C1 segment of cervical spinal cord (tissue), 14 donors: ENCODE data around the gene PLA2G4D.
A peak's percentile ranks its signal among the peaks of the same experiment; 100 is the strongest.

Source experiments
- DNase-seq, 14 donors: peaks; one replicate each; lab custom pipeline; 2025; lab: John Stamatoyannopoulos, UW

PLA2G4D gene

DNA sequence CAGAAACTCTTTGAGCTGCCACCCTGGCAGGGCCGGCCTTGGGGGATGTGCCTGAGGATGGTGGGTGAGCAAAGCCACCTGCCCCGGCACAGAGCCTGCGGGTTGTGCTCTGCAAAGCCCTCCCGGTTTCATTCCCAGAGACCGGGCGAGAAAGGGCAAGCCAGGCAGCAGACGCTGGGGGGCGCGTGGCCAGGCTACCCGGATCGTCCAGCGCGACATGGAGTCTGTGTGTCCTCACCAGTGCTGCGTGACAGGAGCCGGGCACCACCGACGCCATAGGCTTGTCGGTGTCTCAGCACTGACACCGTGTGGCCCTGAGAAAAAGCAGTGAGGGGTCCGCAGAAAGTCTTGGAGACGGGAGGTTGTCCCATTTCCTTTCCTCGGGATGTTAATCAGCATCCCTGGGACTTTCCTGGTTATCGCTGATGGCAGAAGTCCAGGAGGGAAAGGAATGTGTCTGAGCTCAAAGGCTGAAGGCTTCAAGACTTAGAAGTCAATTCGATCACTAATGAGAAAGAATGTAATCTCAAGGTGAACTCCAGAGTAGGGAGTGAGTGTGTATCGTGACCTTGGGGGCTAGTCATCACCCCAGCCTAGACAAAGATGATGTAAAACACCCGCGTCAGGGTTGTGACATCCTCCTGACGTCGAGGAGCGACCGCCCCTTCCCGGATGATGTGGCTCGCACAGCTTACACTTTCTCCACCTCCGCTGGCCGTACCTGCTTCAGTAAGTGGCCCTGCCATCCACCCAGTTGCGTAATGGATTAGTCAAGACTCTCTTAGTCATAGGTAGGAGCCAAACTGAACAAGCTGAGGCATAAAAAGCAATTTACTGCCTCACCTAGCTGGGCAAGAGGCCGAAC is 37.2 kb downstream of the PLA2G4D start:
- peak in 11 of 14 donors; percentile 12 to 62 (median 31) for DNase-seq

DNA sequence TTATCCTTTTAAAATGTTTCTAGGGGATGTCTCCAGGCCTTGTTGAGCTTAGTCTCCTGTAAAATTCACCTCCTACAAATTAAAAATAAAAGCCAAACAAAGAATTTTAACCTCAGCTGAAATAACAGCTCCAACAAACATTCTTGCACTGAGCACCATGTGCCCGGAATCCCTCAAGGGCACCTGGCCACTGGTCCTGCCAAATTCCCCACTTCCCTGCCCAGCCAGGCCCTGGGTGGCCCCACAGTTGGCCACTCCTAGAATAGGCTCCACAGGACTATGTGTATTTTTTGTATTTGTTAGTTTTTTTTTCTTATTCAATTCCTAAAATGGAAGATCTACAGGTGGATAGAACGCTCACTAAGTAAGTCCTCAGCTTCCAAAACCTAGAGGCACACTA is 40.4 kb downstream of the PLA2G4D start:
- DNase-seq: no peak

DNA sequence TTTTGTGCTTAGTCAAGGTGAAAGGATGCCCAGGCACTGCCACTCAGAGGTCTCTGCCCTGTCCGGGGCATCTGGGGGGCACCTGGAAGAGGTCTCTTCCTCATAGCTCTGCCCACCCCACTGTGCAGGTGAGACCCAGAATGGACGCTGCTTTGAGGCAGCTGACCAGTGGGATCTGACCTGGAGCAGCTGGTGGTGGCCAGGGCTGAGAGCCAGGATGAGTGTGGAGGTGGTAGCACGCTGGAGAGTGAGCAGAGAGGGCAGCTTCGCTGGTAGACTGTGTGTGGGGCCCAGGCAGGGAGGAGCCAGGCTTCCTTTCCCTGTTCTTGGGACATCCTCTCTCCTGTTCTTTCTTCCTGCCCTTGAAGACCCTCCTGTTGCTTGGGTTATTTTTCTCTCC is 41.4 kb downstream of the PLA2G4D start:
- DNase-seq: no peak

DNA sequence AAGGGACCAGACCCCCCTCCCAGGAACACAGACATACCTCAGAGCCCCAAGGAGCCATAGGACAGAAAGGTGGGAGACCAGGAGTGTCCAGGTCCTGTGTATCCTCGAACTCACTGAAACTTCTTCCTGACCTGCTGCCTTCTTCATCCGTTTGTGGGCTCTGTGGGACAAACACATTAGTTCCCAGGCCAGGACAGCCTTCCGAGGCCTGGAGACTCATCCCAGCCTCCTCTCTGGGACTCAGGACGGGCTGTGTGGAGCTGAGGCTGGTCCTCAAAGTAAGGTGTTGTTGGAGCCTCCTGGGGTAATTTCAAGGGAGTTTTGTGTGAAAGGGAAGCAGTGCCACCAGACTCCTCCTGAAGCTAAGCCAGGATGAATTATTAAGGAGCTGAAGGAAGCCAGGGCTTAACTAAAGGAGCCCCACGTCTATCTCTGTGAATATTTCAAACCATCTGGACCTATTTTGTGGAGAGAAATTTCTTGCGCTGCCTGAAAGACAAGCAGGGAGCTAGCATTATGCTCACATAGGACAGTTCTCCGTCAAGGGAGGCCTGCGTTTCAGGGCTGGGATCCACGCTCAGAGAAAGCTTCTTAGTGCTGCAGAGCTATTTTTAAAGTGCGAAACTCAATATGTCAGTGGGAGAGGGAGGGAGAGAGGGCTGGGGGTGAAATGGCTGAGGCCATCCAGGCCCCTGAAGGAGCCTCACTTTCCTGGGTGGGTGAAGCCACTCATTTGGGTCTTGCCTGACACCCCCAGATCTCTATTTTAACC is 43.7 kb downstream of the PLA2G4D start:
- no peak for DNase-seq

DNA sequence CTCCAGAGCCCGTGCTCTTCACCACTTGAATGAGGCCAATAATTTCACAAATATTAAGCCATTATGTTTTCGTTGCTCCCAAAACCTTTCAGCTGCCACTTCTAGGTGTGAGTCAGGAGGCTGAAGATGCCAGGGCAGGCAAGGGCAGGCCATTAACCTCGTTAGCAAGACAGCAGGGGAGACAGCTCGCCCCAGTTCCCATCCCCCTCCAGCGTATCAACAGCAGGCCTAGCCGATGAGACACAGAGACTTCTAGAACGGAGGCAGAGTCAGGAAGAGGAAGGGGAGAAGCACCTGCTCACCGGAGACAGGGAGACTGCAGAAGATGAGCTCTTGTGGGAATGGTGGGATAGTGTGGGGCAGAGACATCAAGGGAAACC is 45.6 kb downstream of the PLA2G4D start:
- DNase-seq: no peak

DNA sequence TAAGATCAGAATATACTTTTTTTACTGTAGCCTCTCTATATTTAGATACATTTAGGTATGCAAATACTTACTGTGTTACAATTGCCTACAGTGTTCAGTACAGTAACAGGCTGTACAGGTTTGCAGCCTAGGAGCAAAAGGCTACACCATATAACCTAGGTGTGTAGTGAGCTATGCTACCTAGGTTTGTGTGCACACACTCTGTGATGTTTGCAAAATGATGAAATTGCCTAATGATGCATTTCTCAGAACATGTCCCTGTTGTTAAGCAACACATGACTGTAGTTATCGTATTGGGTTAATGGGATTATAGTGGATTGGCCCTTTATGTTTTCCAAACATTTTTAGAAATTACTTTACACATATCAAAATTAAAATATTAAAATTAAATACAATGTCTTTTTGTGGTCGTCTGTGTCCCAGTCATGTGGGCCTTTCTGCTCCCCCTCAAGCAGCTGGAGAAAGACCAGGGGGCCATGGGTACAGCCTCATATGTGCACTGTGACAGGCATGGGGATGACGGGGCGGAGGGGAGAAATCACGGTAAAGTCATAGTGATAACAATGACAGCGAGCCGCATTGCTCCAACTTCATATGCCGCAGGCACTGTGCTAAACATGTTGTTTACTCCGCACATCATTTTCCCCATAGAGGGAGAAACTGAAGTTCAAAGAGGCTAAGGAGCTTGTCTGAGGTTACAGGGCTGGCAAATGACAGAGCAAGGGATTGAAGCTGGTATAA is 46.1 kb downstream of the PLA2G4D start:
- DNase-seq: no peak

DNA sequence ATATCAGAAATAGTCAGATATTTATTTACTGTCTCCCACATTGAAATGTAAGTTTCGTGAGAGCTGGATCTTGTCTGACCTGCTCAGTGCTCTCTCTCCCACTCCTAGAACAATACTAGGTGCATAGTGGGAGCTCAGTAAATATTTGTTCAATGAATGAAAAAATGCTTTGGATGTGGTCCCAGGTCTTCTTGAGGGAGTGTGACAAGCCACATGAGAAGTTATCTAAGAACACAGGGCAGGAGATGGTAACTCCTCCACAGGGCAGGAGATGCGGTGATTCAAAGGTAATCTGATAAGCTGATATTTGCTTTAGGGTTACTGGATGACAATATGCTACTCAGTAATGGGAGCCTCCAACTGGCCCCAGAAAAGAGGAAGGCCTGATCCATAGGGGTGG is 47.8 kb downstream of the PLA2G4D start:
- DNase-seq: no peak

DNA sequence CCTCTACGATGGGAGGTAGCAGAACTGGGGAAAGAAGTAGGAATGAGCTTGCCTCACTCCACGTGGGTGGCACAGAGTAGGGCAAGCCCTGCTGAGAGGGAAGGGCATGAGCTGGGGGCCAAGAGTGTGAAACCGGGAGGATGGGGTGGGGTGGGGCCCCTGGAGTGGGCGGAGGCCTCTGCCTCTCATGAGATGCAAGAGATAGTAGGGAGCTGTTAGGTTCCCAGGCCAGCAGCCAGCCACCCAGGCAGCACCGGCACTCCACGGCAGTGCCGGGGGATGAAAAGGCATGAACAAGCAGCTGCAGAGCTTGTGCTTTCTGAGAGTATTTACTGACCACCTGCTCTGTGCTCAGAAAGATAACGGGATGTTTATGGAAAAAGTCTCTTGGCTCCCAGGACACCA is 49.1 kb downstream of the PLA2G4D start:
- no peak for DNase-seq

DNA sequence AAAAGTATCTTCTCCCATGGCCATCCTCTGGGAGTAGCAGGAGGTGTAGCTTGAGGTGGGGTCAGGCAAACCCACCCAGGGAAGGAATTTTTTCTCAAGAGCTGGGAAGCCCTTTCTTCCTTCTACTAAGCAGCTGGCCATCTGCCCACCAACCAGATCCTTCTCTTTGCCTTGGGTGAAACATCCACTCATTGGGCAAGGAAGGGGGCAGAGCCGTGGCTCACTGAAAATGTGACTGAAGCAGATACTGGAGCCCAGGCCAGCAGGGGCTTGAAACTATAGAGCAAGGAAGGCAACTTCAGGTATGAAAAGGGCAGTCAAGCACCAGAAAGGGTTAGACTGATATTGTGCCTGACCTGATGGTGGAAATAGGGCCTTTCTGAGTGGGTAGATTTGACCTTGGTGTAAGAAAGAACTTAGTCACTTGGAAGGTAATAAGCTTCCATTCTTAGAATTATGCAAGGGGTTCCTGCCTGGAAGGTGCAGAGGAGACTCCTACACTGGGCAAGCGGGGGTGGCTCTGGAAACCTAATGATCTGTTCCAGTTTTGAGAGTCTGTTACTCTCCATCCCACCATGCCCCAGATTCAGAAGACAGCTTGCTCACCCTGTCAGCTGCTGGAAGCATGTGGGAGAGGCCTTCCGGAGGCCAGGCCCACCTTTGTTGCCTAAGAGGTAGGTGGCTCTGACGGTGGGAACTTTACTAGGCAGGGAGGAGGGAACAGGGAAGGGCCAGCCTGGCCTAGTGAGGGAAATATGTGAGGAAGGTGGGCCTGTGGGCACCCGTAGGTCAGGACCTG is 51.6 kb downstream of the PLA2G4D start:
- DNase-seq: no peak

DNA sequence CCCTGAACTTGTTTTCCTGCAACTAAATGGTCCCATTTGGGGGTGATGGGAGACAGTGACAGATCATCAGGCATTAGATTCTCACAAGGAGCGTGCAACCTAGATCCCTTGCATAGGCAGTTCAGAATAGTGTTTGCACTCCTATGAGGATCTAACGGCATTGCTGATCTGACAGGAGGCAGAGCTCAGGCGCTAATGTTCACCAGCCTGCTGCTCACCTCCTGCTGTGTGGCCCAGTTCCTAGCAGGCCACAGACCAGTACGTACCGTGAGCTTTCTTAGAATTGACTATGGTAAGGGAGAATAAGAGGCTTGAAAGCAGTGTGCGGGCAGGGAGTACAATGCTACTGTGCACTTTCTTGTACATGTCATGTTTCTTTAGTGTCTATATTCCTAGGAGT is 56.0 kb downstream of the PLA2G4D start:
- DNase-seq: peak in 1 of 14 donors; percentile 8

DNA sequence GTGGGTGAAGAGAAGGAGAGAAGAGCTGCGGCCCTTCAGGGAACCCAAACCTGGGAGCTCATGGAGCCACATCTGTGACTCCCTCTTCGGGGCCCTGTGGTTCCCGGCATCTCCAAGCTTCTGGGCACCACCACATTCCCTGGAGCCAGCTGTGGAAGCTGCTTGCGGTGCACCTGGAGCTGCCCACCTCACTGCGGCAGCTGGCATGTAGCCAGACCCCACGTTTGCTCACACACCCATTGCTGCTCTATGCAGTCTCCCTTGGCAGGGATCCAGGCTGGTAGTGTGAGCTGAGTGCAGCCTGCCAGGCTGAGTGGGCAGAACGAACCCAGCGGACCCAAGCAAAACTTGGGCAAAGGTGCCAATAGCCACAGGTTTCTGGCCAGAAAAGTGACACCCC is 56.7 kb downstream of the PLA2G4D start:
- no peak for DNase-seq

DNA sequence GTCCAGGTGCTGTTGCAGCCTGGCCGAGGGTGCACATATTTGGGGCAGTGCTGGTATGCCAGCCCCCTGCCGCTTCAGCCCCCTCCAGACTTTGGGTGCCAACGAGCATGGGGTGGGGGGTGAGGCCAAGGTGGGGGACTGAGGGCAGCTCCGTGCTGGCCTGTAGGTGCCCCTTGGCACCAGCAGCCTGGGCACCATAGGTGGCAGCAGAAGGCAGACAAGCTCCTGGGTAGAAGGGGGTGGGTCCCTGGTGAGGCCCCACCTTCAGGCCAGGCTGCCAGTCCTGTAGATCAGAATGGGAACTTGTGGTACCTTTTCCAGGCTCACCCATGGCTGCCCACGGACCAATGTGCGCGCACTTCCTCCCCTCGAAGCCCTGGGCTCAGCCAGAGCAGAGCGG is 57.4 kb downstream of the PLA2G4D start:
- DNase-seq: no peak

DNA sequence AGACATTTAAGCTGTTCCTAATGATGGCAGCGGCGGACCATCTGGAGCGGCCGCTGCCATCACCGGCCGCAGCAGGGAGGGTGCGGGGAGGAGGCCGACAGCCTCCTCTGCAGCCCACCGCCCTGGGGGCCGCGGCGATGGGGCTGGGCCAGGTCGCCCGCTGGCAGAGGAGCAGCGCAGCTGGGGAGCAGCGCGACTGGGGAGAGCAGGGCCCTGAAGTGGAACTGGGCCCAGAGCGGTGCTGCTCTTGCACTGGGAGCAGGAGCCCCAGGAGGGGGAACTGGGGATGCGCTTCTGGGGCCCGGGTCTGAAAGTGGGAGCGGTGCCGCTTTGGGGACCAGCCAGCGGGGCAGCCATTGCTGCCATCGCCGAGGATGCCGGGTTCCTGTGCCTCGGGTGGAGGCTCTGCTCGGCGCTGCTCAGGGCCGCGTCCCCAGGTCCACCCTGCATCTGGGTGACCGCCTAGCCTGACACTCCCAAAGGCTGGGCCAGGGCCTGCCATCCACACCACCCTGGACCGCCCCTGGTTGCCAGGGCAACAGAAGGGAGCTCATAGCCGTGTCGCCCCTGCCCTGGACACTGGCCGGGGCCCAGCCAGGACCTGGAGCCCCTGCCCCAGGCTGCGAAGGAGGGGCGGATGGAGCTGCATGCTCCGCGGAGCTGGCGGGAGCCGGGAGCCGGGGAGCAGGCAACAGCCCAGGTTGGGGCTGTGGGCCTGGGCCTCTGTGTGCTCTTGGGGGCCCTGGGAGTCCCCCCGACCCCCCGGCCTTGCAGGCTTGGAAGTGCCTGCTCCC is 58.1 kb downstream of the PLA2G4D start:
- DNase-seq: no peak

DNA sequence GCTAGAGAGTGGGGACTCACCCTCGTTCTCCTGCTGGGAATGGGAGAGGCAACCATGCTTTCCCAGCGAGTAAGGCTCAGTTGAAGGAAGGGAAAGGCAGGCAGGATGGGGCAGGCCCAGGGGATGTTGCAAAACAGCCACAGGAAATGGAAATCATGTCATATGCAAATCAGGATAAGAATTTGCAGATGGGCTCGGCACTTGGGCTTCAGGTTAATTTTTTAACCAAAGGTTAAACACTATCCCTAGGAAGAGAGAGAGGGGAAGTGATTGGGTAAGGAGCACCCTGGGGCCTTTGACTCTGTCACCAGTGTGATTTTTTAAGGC is 59.0 kb downstream of the PLA2G4D start:
- DNase-seq: no peak

DNA sequence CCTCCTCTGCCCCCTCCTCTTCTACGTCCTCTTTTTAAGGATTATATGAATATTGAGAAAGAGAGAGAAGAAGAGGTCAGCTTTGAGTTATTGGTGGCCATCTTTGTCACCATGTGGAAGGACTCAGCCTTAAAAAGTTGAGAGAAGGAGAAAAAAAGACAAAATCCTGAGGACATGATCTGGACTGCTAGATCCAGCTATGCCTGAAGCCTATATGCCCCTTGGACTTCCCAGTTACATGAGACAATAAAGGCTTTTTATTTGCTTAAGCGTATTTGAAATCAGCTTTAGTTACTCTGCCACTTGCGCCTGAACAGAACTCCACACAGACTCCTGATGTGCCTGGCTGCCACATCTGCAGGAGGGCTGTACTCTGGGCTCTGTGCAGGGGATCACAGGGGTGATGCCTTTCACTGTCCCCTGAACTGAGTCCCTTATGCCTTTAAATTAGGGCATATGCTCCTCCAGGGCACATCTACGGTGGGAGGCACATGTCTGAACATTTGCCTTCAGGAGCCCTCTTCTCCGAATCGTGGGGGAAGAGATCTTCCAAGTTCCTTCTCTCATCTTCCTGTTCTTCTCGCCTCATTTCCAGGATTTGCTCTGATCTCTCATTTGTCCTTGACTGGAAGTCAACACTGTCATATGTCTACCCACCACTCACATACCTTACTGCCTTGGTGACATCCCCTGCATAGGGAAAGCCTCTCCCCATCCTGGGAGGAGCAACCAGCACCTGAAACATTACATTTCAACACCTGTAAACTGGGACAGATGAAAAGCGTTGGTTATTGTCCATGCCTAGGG is 59.5 kb downstream of the PLA2G4D start:
- no peak for DNase-seq

DNA sequence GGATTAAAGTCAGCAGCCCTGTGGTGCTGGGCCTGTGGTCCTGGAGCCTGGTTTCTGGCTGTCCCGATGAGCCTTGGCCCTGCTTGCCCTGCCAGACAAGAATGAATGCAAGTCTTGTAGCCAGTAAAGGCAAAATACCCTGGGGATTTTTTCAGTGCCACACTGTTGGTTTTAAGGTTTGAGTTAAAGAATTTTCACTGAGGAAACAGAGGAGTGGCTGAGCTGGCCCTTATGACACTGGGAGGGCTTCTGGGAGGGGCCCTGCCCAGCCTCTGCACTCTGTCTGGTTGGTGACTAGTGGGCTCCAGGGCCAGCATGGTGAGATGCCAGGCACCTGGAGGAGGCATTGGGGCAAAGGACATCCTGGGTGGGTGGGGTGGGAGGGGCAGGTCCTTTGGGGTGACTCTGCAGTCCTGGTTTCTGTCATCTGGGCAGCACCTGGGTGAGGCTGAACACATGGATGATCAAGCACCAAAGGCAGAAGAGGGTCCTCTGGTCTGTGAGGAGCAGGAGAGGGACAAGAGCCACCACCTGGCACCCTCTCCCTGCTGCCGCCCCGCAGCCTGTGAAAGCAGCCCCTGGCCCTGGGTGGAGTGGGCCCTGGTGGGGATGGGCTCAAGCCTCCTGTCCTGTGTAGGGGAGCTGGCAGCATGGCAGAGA is 61.0 kb downstream of the PLA2G4D start:
- no peak for DNase-seq

DNA sequence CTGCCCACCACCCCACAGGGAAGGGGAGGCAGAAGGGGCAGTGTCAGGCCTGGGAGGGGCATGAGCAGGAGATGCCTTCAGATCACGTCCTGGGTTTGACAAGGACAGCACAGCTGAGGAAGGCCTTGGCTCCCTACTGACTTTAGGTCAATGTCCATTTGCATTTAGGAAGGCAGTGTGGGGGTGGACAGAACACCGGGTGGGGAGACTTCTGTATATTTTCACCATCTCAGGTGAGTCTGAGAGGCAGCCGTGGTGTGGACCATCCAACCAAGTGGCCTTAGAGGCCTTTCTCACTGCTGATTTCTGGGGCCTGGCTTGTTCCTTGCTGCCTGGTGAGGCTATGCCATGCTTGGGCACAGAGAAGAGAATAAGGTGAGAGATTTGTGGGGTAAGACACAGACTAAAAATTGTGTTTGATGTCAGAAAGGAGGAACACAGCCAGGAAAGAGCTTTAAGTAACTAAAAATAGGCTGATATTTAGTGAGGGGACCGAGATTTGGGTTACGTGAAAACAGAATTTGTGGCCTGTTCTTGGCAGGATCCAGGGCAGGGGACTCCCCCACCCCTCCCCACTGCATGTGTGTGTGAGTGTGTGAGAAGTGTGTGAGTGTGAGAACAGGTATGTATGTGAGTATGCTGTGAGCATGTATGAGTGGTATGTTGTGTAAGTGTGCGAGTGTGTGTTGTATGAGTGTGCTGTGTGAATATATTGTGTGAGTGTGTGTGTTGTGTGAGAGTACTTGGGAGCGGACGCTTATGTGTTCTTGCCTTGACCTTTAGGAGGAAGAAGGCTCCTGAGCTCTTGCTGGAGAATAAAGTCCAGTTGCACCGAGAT is 61.8 kb downstream of the PLA2G4D start:
- no peak for DNase-seq

DNA sequence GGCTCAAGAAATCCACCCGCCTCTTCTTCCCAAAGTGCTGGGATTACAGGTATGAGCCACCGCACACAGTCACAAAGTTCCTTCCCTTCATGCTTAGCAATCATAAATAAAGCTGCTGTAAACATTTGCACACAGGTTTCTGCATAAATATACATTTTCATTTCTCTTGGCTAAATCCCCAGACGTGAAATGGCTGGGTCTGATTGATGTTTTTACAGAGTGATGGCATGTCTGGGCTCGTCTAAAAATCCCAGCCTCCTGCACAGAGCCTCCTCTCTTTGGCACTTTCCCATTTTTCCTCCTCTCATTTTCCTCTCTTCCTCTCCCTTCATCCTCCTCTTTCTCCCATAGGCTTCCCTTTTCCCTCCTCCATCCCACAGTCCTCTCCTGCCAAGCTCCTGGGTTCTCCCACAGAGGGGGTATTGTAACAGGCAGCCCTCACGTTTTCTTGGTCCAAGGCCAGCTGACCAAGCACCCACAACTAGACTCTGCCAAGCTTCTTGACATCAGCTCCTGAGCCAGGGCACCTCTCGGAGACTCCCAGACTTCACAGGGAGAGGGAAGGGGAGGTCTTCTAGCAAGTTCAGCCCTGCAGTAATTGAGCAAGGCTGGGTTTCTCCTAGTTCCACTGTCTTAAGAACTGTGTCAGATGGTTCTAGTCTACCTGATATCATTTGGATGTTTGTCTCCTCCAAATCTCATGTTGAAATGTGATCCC is 63.0 kb downstream of the PLA2G4D start:
- no peak for DNase-seq
